ENCODE results near the gene EVPLL. TPM values are rescaled to one million over a fixed set of nuclear protein-coding genes. Genes with fewer than 3 reads are reported as not detected.
A peak's percentile ranks its signal among the peaks of the same experiment; 100 is the strongest.
"Not testable (repeated sequence)": the region's sequence is repeated elsewhere in the genome, so short reads cannot be mapped to it uniquely, and the experiment has no call there.

EVPLL gene
- total RNA-seq, 1 experiment from 2014 or later: 0.35 TPM

GRCh38 chr17:18379246-18380146 is 1.9 kb downstream of the EVPLL start:
- DNase-seq (ENCODE audit: low spot score): no peak

DNA sequence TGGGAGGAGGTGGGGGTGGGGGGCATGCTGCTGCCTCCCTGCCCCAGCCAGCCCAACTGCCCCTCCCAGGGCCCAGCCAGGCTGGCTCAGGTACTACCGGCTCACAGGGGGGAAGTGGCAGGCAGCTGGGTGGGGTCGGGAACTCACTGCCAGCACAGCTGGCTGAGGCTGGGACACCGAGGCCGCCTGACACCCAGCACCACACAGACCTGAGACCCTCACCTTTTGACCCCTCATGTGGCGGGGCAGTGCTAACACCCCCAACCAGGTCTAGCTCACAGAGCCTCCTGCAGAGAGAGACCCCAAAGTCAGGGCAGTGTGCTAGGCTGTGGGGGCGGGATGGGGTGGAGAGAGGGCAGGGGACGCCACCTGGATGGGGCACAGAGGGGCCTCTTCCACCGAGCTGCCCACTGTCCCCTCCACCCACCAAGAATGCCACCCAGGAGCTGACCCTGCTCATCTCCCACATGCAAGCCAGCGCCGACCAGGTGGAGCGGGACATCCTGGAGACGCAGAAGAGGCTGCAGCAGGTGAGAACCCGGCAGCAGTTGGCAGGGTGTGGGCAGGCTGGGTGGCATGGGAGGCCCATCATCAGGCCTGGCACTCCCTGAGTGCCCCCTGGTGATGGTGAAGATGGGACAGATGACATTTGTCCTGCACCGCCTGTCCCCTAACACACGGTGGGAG is 3.0 kb downstream of the EVPLL start:
- no peak for DNase-seq (ENCODE audit: low spot score)

DNA sequence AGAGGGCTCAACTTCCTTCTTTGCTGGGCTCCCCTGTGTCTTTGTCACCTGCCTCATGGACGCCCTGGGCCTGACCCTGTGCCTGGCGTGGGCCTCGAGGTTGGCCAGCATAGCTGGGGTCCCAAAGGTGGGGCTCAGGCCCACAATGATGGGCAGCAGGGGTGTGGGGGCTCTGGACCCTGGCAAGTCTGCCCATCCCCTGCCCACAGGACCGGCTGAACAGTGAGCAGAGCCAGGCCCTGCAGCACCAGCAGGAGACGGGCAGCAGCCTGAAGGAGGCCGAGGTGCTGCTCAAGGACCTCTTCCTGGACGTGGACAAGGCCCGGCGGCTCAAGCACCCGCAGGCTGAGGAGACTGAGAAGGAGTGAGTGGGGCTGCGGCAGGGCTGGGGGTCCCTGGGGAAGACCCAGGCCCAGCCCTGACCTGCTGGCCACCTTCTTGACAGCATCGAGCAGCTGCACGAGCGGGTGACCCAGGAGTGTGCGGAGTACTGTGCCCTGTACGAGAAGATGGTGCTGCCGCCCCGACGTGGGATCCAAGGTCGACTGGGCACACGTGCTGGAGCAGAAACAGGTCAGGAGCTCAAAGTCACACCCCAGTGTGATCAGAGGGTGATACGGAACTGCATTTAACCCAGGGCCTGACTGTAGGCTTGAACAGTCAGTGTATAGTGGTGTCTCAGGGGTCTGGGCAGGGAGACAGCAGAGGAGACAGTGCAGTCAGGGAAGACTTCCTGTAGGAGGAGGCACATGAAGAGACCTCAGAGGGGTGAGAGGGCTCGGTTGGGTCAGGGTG is 3.8 kb downstream of the EVPLL start:
- no peak for DNase-seq (ENCODE audit: low spot score)

DNA sequence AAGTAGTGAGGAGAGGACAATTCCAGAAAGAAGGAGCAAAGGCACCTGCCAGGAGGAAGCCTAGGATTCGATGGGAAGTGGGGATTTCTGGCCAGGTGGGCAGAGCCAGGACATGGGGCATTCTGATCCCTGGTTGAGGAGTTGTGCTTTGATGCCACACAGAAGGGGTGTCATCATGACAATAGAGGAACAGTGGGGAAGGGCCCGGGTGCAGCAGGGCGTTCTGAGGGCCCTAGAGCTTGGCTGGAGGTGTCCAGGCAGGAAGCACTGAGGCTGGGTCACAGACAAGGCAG is 4.3 kb downstream of the EVPLL start:
- DNase-seq (ENCODE audit: low spot score): no peak

- no peak for DNase-seq (ENCODE audit: low spot score)
Measured at GRCh38 chr17:18382441-18383078, 5.0 kb downstream of the EVPLL start.

GRCh38 chr17:18383079-18383481 is 5.5 kb downstream of the EVPLL start:
- DNase-seq (ENCODE audit: low spot score): not testable (repeated sequence)

GRCh38 chr17:18384271-18384670 is 6.7 kb downstream of the EVPLL start:
- DNase-seq (ENCODE audit: low spot score): not testable (repeated sequence)

DNA sequence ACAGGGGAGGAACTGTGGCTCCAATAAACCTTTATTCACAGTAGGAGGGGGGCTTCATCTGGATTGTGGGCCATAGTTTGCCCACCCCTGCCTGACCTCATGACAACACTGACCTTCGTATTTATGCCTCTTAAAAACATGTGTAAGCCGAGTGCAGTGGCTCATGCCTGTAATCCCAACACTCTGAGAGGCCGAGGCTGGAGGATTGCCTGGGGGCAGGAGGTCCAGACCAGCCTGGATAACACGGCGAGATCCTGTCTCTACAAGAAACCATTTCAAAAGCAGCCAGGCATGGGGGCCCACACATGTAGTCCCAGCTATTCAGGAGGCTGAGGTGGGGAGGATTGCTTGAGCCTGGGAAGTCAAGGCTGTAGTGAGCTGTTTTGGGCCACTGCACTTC is 10.0 kb downstream of the EVPLL start:
- DNase-seq (ENCODE audit: low spot score): not testable (repeated sequence)

DNA sequence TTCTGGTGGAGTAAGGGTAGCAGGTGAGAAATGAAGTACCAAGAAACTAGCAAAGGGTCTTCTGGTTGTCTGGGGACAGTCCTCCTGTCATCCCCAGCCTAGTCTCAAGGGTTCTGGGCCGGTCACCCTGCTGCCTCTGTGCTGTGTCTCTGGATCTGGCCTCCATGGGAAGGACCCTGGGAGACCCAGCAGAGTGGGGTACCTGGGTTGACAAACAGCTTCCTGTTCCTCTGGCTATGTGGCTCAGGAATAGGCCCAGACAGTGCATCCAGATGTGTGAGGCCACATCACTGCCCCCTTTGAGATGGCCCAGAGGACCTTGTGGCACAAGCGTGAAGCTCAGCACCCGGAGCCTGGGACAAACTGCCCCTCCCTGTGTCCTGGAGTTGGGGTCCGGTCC is 10.7 kb downstream of the EVPLL start:
- not testable (repeated sequence) for DNase-seq (ENCODE audit: low spot score)

DNA sequence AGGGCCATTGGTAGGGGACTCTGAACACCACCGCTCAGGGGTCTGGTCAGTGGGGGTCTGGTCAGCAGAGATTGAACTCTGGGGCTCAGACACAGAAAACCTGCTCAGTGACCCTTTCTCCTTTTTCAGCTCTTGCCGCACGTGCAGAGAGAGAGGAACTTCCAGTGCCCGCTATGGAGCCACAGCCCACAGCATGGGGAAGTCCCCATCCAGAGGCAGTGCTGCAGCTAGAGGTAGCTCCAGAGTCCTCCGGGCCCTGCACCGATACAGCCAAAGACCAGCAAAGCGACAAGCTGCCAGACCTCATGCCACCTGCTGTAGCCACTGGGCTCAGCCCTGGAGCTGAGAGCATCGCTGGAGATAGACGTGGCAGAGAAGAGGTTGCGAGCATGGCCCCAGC is 11.2 kb downstream of the EVPLL start:
- not testable (repeated sequence) for DNase-seq (ENCODE audit: low spot score)

DNA sequence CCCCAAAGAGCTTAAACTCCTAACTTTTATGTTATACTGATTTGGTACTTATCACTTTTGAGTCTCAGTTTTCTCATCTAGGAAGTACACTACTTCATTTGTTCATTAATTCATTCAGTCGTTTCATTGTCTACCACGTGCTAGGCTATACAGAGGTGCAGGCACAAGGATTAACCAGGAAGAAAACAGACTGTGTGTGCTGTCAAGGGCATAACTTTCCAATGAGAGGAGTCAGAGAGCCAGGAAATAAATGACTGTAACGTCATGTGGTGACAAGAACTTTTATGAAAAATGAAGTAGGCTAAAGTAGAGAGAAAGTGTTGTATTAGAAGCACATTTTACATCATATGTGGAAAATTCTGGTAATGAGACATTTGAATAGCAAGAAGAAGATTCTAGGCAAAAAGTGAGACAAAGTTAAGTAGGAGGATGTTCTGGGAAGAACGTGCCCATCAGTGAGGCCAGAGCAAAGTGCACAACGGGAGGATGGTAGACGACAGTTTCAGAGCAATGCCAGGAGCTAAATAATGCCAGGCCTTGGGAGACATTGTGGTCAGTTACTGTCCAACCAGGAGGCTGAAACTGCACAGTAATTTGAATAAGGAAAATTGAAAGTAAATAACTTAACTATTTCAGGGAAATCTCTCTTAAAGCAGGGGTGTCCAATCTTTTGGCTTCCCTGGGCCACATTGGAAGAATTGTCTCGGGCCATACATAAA is 24.5 kb downstream of the EVPLL start:
- not testable (repeated sequence) for DNase-seq (ENCODE audit: low spot score)

DNA sequence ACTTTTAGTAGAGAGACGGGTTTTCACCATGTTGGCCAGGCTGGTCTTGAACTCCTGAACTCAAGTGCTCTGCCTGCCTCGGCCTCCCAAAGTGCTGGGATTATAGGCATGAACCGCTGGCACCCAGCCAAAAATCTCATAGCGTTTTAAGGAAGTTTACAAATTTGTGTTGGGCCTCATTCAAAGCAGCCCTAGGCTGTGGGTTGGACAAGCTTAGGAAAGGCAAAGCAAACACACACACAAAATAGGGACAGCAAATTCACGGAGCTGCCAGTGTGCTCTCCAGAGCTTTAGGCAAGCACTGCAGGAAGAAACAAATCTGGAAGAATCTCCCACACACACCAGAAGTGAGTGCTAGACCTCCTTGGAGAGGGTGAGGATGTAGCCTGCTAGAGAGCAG is 25.6 kb downstream of the EVPLL start:
- DNase-seq (ENCODE audit: low spot score): not testable (repeated sequence)

GRCh38 chr17:18403604-18404003 is 26.0 kb downstream of the EVPLL start:
- DNase-seq (ENCODE audit: low spot score): not testable (repeated sequence)

GRCh38 chr17:18408906-18409305 is 31.3 kb downstream of the EVPLL start:
- DNase-seq (ENCODE audit: low spot score): not testable (repeated sequence)

DNA sequence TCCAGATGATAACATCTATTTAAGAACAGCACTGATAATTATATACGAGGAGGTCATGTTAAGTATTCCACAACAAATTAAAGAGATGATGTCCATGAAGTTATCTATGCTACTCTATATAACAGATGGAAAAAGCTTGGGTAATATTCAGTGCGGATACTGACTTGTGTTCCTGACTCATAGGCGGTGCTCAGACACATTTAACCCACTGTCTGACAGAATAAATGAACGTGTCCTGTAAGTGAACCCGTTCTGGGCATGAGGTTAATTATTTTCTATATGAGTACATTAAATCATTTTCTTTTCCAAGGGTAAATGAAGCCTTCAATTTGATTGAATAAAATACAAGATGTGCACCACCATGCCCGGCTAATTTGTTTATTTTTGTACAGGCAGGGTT is 31.7 kb downstream of the EVPLL start:
- not testable (repeated sequence) for DNase-seq (ENCODE audit: low spot score)

GRCh38 chr17:18410736-18411135 is 33.2 kb downstream of the EVPLL start:
- DNase-seq (ENCODE audit: low spot score): peak; percentile 18

- peak; percentile 44 for DNase-seq (ENCODE audit: low spot score)
Measured at GRCh38 chr17:18411377-18411864, 33.8 kb downstream of the EVPLL start.

GRCh38 chr17:18412001-18412538 is 34.5 kb downstream of the EVPLL start:
- not testable (repeated sequence) for DNase-seq (ENCODE audit: low spot score)

- DNase-seq (ENCODE audit: low spot score): not testable (repeated sequence)
Measured at GRCh38 chr17:18421521-18421920, 43.9 kb downstream of the EVPLL start.

- not testable (repeated sequence) for DNase-seq (ENCODE audit: low spot score)
Measured at GRCh38 chr17:18422464-18422863, 44.9 kb downstream of the EVPLL start.

GRCh38 chr17:18423015-18423414 is 45.4 kb downstream of the EVPLL start:
- DNase-seq (ENCODE audit: low spot score): not testable (repeated sequence)

Measured in H4 (cell line).